GM21390 (cell line): ENCODE data around the gene SORL1.
"Not testable (repeated sequence)": the region's sequence is repeated elsewhere in the genome, so short reads cannot be mapped to it uniquely, and the experiment has no call there.

Experiments
- ATAC-seq: cut with Tn5 transposase; IDR thresholded peaks from one replicate; pipeline ENCODE4 v1.9.1; 2021; ENCODE audit not compliant: unreplicated experiment

SORL1 gene

GRCh38 chr11:121613724-121614123 is 161.6 kb downstream of the SORL1 start:
- ATAC-seq, result no peak

DNA sequence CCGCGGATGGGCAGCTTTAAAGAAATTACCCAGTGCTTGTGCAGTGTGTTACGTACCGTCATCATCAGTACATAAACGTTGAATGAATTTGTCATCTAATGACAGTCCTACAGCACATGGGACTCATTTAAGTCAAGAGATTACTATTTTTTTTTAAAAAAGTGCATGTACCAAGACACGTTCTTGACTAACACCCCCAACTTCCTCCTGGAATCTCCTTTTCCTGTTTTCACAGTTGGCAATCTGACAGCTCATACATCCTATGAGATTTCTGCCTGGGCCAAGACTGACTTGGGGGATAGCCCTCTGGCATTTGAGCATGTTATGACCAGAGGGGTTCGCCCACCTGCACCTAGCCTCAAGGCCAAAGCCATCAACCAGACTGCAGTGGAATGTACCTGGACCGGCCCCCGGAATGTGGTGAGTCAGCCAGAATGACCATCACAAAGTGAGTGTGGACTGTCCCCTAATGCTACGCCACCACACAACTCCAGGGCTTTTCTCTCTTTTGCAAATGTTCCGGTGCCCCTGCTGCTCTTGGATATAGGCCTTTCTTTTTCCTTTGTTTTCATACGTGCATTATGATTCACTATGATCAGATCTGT is 162.6 kb downstream of the SORL1 start:
- ATAC-seq, result no peak

DNA sequence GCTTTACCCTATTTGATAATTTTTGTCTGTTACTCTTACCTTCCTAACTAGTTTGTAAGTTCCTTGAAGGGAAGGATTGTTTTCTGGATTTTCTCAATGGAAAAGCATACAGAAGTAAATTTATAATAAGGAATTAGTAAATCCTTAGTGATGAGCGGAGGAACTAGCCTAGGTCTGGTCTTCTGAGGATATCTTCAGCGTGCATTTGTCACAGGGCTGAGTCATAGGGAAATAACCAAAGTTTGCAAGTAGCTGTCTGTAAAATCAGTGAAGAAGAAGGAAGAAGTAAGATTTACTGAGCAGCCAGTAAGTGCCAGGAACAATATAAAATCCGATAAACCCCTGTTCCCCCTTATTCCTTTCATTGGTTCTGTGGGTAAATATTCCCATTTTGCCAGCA is 163.4 kb downstream of the SORL1 start:
- no peak for ATAC-seq

DNA sequence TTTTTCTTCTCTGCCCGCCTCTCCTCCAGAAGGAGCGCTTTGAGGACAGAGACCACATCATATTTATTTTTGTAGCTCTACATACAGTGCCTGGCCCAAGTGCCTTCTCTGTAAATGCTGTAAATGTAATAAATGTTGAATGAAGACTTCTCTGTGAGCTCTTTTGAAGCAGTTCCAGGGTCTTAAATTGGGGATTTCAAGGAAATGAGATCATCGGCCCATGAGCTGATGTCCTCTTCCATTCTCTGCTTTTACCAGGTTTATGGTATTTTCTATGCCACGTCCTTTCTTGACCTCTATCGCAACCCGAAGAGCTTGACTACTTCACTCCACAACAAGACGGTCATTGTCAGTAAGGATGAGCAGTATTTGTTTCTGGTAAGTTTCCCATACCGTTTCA is 166.4 kb downstream of the SORL1 start:
- no peak for ATAC-seq

- ATAC-seq, result no peak
These were observed 173.8 kb downstream of the SORL1 start for GRCh38 chr11:121625777-121626506.

DNA sequence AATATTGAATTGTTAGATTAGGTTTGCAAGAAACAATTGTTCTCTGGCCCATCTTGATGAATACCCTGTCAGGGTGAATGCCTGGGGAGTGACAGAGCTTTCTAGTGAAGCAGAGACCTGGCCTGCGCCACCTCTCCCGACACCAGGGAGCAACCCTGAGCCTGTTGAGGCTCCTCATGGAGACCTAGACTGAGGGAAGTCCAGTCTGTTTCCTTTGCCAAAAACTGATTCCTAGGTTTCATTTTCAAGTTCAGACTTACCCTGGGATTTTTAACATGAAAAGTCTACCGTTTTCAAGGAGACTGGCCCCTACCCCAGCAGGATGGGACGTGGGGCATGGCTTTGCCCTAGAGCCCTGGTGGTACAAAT is 174.4 kb downstream of the SORL1 start:
- no peak for ATAC-seq

GRCh38 chr11:121626980-121627379 is 174.9 kb downstream of the SORL1 start:
- ATAC-seq, result no peak

GRCh38 chr11:121630041-121630440 is 177.9 kb downstream of the SORL1 start:
- no peak for ATAC-seq

DNA sequence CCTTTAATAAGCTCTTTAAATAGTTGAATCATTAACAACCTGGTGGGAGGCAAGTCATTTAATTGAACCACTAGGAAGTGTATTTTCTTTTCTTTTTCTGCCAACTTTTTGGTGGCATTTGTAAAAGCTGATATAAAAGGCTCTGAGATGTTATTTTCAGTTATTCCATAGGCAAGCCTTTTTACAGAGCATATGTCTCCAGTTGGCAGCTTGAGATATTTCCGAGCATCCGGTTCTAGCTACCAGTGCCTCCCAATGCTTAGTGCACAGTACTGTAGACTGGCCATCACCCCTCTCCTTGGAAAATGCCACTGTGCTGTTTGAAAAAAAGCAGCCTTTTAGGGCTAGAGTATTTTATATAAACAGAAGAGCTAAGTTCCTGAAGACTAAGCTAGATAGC is 179.3 kb downstream of the SORL1 start:
- no peak for ATAC-seq

- ATAC-seq, result no peak
These were observed 182.2 kb downstream of the SORL1 start for GRCh38 chr11:121634273-121634672.

DNA sequence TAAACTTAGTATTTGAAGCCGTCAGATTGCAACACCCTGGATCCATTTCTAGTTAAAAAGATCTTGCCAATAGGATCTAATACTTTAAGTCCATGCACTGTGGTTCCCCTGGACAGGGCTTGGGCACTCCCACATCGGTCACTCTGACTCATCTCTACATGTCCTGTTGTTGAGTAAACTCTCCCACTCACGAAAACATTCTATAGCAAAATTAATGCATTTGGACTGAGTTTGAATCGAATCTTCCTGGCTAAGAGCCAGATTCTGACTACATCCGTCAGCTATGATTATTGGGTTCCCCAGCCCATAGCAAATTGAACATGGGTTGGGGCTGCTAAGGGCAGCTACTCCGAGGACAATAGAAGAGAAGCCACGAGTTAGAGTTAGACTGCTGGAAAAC is 182.8 kb downstream of the SORL1 start:
- no peak for ATAC-seq

GRCh38 chr11:121636081-121636799 is 184.1 kb downstream of the SORL1 start:
- no peak for ATAC-seq

GRCh38 chr11:121636800-121637176 is 184.7 kb downstream of the SORL1 start:
- ATAC-seq, result no peak

- not testable (repeated sequence) for ATAC-seq
These were observed 185.5 kb downstream of the SORL1 start for GRCh38 chr11:121637587-121637986.

GRCh38 chr11:121643479-121644186 is 191.5 kb downstream of the SORL1 start:
- no peak for ATAC-seq

DNA sequence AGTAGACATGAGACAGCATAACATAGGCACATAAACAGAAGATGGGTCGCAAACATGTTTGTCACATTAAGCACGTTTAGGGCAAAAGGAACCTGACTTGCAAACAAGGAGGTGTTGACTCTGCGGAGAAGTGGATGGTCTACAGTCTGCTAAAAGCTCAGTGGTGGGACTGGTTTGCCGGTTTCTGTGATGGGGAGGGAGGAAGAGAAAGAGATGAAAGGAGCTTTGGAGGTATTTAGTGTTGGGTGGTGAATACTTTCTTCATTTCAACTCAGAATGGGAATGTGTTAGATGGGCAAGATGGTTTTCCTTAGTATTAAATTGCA is 192.0 kb downstream of the SORL1 start:
- ATAC-seq, result no peak

GRCh38 chr11:121645001-121645400 is 192.9 kb downstream of the SORL1 start:
- ATAC-seq, result no peak

GRCh38 chr11:121645596-121645995 is 193.5 kb downstream of the SORL1 start:
- ATAC-seq, result no peak

GRCh38 chr11:121648306-121648705 is 196.2 kb downstream of the SORL1 start:
- ATAC-seq, result no peak

DNA sequence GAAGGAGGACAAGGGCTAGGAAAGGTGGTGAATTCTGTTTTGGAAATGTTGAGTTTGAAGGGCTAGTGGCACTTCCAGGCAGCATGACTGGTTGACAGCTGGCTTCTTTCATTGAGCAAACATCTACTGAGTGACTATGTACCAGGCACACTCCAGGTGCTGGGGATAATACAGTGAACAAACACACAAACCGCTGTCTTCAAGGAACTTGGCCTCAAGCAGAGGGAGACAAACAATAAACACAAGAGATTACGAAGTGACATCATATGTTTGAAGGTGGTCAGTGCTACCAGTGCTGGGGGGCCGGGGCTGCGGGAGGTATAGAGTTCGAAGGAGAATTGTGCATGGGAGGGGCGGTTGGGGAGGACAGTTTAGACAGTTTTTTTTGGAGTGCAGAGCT is 197.7 kb downstream of the SORL1 start:
- no peak for ATAC-seq

- peak; percentile 59 for ATAC-seq
These were observed 198.5 kb downstream of the SORL1 start for GRCh38 chr11:121650351-121651256.
